Gastroesophageal sphincter (tissue), 3 donors: ENCODE measurements around the gene PTF1A.

Experiments used
- CTCF ChIP-seq, 4 experiments: fragments of 200-600 bp in 2 of 4; fragments of 450-650 bp in 2 of 4; sonication (generic) in 1 of 4; IDR thresholded peaks; one replicate each; pipeline ENCODE4 v1.5.1; 2017 to 2019; ENCODE audit warnings: antibody characterized with exemption in 4 of 4, mild to moderate bottlenecking in 2 of 4, moderate library complexity in 2 of 4
- POLR2A ChIP-seq, 2 donors: fragments of 450-650 bp; IDR thresholded peaks; one replicate each; pipeline ENCODE4 v1.6.1; 2017; ENCODE audit warnings: antibody characterized with exemption in 2 of 2, mild to moderate bottlenecking in 2 of 2, moderate library complexity in 1 of 2
- POLR2AphosphoS5 ChIP-seq: sonication (generic); formaldehyde crosslinking; IDR thresholded peaks from one replicate; pipeline ENCODE4 v1.6.1; 2017; ENCODE audit warnings: antibody characterized with exemption

- TF ChIP-seq CTCF (IDR thresholded peaks at IDR 0.05) (no peak), POLR2AphosphoS5 (no peak), POLR2A (IDR thresholded peaks at IDR 0.05) (no peak)
These were observed 9.7 kb downstream of the PTF1A start for GRCh38 chr10:23201837-23202236.
